CD14-positive monocyte (primary cell): ENCODE measurements around the gene HCN4. TPM values are rescaled to one million over a fixed set of nuclear protein-coding genes. Genes with fewer than 3 reads are reported as not detected.

Experiments used
- DNase-seq, 3 donors: peaks; one replicate each; pipeline ENCODE4 v3.0.0-alpha.2; 2011 to 2022
- H2AFZ ChIP-seq: 2 replicates; pipeline ENCODE4 v1.6.0; 2012; ENCODE audit warnings: mild to moderate bottlenecking, low read depth, low read length, inconsistent platforms; ENCODE audit not compliant: insufficient read depth, poor library complexity, severe bottlenecking
- H3K27ac ChIP-seq, 2 donors: 1 replicate in 1 of 2; 2 replicates in 1 of 2; pipeline ENCODE4 v1.5.1; 2012 to 2013; ENCODE audit warnings: low read length in 2 of 2, control low read depth in 1 of 2, inconsistent platforms in 1 of 2, low read depth in 1 of 2, mild to moderate bottlenecking in 1 of 2
- H3K27me3 ChIP-seq, 2 donors: one replicate each; pipeline versions ENCODE4 v1.6.0 to v1.6.1; 2011 to 2013; ENCODE audit warnings: low read length in 2 of 2; ENCODE audit not compliant: control insufficient read depth in 2 of 2, insufficient read depth in 2 of 2
- H3K36me3 ChIP-seq, 2 donors: replicated peaks in 1 of 2; 1 replicate in 1 of 2; 2 replicates in 1 of 2; pipeline versions ENCODE4 v1.5.1 to v1.6.1; 2012 to 2013; ENCODE audit warnings: low read length in 2 of 2, control low read depth in 1 of 2, inconsistent platforms in 1 of 2, mild to moderate bottlenecking in 1 of 2; ENCODE audit not compliant: insufficient read depth in 2 of 2, control insufficient read depth in 1 of 2
- H3K4me1 ChIP-seq, 2 donors: 1 replicate in 1 of 2; 2 replicates in 1 of 2; pipeline versions ENCODE4 v1.5.1 to v1.6.1; 2012 to 2013; ENCODE audit warnings: low read length in 2 of 2, control low read depth in 1 of 2, inconsistent platforms in 1 of 2, mild to moderate bottlenecking in 1 of 2, moderate library complexity in 1 of 2; ENCODE audit not compliant: insufficient read depth in 2 of 2, control insufficient read depth in 1 of 2
- H3K4me2 ChIP-seq: replicated peaks from 2 replicates; pipeline ENCODE3; 2012; ENCODE audit warnings: low read length, moderate library complexity, mild to moderate bottlenecking; ENCODE audit not compliant: poor library complexity, severe bottlenecking; ENCODE audit errors: extremely low read depth
- H3K4me3 ChIP-seq, 3 experiments: fragments of 200-600 bp in 1 of 3; sonication (generic) in 1 of 3; replicated peaks in 1 of 3; 1 replicate in 2 of 3; 2 replicates in 1 of 3; pipeline ENCODE4 v1.5.1; 2011 to 2013; ENCODE audit warnings: low read length in 3 of 3, mild to moderate bottlenecking in 3 of 3, control low read depth in 2 of 3, low read depth in 2 of 3, inconsistent platforms in 1 of 3, moderate library complexity in 1 of 3
- H3K79me2 ChIP-seq: 2 replicates; pipeline ENCODE4 v1.6.0; 2012; ENCODE audit warnings: mild to moderate bottlenecking, control low read depth, inconsistent platforms, low read length, moderate library complexity; ENCODE audit not compliant: insufficient read depth
- H3K9ac ChIP-seq: 2 replicates; pipeline ENCODE4 v1.6.0; 2017; ENCODE audit warnings: low read length, mild to moderate bottlenecking; ENCODE audit not compliant: insufficient read depth, poor library complexity, severe bottlenecking
- H3K9me3 ChIP-seq, 2 donors: replicated peaks in 1 of 2; 1 replicate in 1 of 2; 2 replicates in 1 of 2; pipeline versions ENCODE4 v1.5.1 to v1.6.1; 2012 to 2013; ENCODE audit warnings: low read length in 2 of 2, control low read depth in 1 of 2; ENCODE audit not compliant: control insufficient read depth in 1 of 2, insufficient read depth in 1 of 2
- H4K20me1 ChIP-seq: 2 replicates; pipeline ENCODE4 v1.6.0; 2012; ENCODE audit warnings: mild to moderate bottlenecking, low read length, control low read depth, moderate library complexity; ENCODE audit not compliant: insufficient read depth
- H3K27ac Mint-ChIP-seq, 7 donors: one replicate each; pipeline ENCODE4 v1.8.0; 2020; ENCODE audit warnings: mild to moderate bottlenecking in 7 of 7, mixed read lengths in 7 of 7, moderate library complexity in 6 of 7, inconsistent platforms in 2 of 7
- H3K27me3 Mint-ChIP-seq, 3 donors: one replicate each; pipeline ENCODE4 v1.8.0; 2021 to 2022; ENCODE audit warnings: low read depth in 3 of 3, mild to moderate bottlenecking in 3 of 3, mixed read lengths in 3 of 3, moderate library complexity in 3 of 3, inconsistent platforms in 1 of 3
- H3K36me3 Mint-ChIP-seq, 2 donors: one replicate each; pipeline ENCODE4 v1.8.0; 2020; ENCODE audit warnings: mixed read lengths in 2 of 2, inconsistent platforms in 1 of 2, mild to moderate bottlenecking in 1 of 2
- H3K4me1 Mint-ChIP-seq: one replicate; pipeline ENCODE4 v1.8.0; 2020; ENCODE audit warnings: mild to moderate bottlenecking, mixed read lengths
- H3K4me3 Mint-ChIP-seq, 2 donors: one replicate each; pipeline ENCODE4 v1.8.0; 2020; ENCODE audit warnings: mild to moderate bottlenecking in 2 of 2, mixed read lengths in 2 of 2, moderate library complexity in 1 of 2
- H3K9me3 Mint-ChIP-seq, 7 donors: one replicate each; pipeline ENCODE4 v1.8.0; 2020 to 2022; ENCODE audit warnings: mixed read lengths in 7 of 7, mild to moderate bottlenecking in 6 of 7, moderate library complexity in 6 of 7, inconsistent platforms in 2 of 7
- WGBS: methylation state at CpG from one replicate; pipeline ENCODE4 v1.1.5; 2013; ENCODE audit warnings: missing lambda C conversion rate; ENCODE audit not compliant: insufficient coverage; 5-methylcytosine and 5-hydroxymethylcytosine counted together
- intact Hi-C, 2 donors: fragments of 100-400 bp; cut with micrococcal nuclease; formaldehyde crosslinking; loops; one replicate each; pipeline versions ENCODE4 v1.15.0 to v1.15.1; 2023
- polyA plus RNA-seq, 3 donors: library from polyadenylated mRNA; depleted of rRNA in 1 of 3; unstranded in 2 of 3; stranded (reverse) in 1 of 3; fragments of 300-500 nt in 2 of 3; fragments of >200 nt in 1 of 3; fragmentation: Illumina TruSeq in 2 of 3; gene quantifications; 1 replicate in 2 of 3; 2 replicates in 1 of 3; pipeline ENCODE4 v1.2.3, GENCODE V29; 2012 to 2021
- TF ChIP-seq, protein P1 (sequence below): fragments of 200-600 bp; IDR thresholded peaks from one replicate; pipeline ENCODE4 v1.8.0; 2022; ENCODE audit warnings: antibody characterized with exemption, mild to moderate bottlenecking

The HCN4 gene
- polyA plus RNA-seq, 3 donors: not detected

DNA sequence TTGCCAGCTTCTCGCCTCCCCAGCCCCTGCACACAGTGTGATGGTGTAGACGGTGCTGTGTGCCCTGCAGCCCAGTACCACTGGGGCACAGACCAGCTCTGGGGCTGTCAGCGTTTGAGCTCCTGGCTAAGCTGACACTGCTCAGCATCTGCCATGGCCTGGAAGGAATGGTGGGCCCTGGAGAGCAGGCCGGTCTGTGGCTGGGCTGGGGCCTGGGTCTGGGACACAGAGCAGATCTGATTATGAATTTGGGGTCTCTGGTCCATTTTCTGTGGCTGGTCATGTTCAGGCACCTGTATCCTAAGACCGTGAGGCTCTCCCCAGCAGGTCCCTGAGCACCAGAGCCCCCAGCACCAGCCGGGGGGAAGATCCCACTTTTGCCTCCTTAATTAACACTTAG, 34.7 kb downstream of the HCN4 start:
- Histone ChIP-seq H3K27me3 (no peaks in the 10 kb centered on the region), H4K20me1 (no peaks in the 10 kb centered on the region), H3K27ac (no peak overlapping the region), H3K4me2 (no peak overlapping the region), H3K9ac (no peak overlapping the region), H2AFZ (no peak overlapping the region), H3K4me1 (no peaks in the 10 kb centered on the region), H3K9me3 (no peaks in the 10 kb centered on the region), H3K36me3 (no peaks in the 10 kb centered on the region), H3K4me3 (no peak overlapping the region), H3K79me2 (no peaks in the 10 kb centered on the region)
- 98% methylated on average over 6 of the region's 6 CpGs for WGBS
- Mint-ChIP-seq H3K27me3 (peaks cover 10 to 14% (median 11%) of the 10 kb centered on the region in 3 donors), H3K9me3 (peaks cover 0 to 1% (median 0%) of the 10 kb centered on the region in 7 donors), H3K36me3 (no peaks in the 10 kb centered on the region), H3K4me3 (no peak overlapping the region), H3K4me1 (no peaks in the 10 kb centered on the region), H3K27ac (no peak overlapping the region)
- TF ChIP-seq, protein P1, sequence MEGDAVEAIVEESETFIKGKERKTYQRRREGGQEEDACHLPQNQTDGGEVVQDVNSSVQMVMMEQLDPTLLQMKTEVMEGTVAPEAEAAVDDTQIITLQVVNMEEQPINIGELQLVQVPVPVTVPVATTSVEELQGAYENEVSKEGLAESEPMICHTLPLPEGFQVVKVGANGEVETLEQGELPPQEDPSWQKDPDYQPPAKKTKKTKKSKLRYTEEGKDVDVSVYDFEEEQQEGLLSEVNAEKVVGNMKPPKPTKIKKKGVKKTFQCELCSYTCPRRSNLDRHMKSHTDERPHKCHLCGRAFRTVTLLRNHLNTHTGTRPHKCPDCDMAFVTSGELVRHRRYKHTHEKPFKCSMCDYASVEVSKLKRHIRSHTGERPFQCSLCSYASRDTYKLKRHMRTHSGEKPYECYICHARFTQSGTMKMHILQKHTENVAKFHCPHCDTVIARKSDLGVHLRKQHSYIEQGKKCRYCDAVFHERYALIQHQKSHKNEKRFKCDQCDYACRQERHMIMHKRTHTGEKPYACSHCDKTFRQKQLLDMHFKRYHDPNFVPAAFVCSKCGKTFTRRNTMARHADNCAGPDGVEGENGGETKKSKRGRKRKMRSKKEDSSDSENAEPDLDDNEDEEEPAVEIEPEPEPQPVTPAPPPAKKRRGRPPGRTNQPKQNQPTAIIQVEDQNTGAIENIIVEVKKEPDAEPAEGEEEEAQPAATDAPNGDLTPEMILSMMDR: no peak
- intact Hi-C loops: no loop called here
- no peak for DNase-seq

DNA sequence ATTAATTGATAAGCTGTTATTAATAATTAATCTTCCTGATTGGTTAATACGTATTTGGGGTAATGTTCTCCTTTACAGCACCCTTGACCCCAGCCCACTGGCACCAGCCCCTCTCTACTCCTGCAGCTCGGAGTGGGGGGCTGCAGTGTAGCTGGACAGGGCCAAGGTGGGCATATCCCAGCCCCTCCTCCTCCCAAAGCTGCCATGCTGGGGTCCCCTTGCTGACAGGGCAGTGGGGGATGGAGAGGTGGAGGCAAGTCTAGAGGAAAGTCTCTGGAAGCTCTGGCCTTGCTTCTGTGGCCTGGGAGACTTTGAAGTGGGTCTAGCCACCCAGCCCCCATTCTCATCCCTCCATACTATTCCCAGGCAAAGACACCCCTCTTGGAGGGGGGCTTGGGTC, 35.8 kb downstream of the HCN4 start:
- no peaks in the 10 kb centered on the region for H3K4me1 Mint-ChIP-seq
- no peak overlapping the region for H3K4me2 ChIP-seq
- peaks cover 10 to 14% (median 11%) of the 10 kb centered on the region in 3 donors for H3K27me3 Mint-ChIP-seq
- H3K4me3 Mint-ChIP-seq: no peak overlapping the region
- H2AFZ ChIP-seq: no peak overlapping the region
- H3K27ac ChIP-seq: no peak overlapping the region
- H3K79me2 ChIP-seq: no peaks in the 10 kb centered on the region
- no peaks in the 10 kb centered on the region for H3K36me3 ChIP-seq
- H3K4me3 ChIP-seq: no peak overlapping the region
- TF ChIP-seq, protein P1: no peak
- no peak overlapping the region for H3K27ac Mint-ChIP-seq
- H4K20me1 ChIP-seq: no peaks in the 10 kb centered on the region
- intact Hi-C loops: no loop called here
- H3K27me3 ChIP-seq: no peaks in the 10 kb centered on the region
- H3K9me3 ChIP-seq: no peaks in the 10 kb centered on the region
- DNase-seq: no peak
- H3K9ac ChIP-seq: no peak overlapping the region
- H3K9me3 Mint-ChIP-seq: peaks cover 0 to 1% (median 0%) of the 10 kb centered on the region in 7 donors
- no CpG with 5 or more reads among the region's 2 CpGs for WGBS
- H3K36me3 Mint-ChIP-seq: no peaks in the 10 kb centered on the region
- no peaks in the 10 kb centered on the region for H3K4me1 ChIP-seq
